ENCODE results near the gene E2F4. TPM values are rescaled to one million over a fixed set of nuclear protein-coding genes. Genes with fewer than 3 reads are reported as not detected.

The E2F4 gene
- total and polyA plus RNA-seq, 2 of the 13 experiments (the other 11 are each of a cell fraction or from before 2014, with no cell fraction given) = 84.8 to 91.2 TPM

DNA sequence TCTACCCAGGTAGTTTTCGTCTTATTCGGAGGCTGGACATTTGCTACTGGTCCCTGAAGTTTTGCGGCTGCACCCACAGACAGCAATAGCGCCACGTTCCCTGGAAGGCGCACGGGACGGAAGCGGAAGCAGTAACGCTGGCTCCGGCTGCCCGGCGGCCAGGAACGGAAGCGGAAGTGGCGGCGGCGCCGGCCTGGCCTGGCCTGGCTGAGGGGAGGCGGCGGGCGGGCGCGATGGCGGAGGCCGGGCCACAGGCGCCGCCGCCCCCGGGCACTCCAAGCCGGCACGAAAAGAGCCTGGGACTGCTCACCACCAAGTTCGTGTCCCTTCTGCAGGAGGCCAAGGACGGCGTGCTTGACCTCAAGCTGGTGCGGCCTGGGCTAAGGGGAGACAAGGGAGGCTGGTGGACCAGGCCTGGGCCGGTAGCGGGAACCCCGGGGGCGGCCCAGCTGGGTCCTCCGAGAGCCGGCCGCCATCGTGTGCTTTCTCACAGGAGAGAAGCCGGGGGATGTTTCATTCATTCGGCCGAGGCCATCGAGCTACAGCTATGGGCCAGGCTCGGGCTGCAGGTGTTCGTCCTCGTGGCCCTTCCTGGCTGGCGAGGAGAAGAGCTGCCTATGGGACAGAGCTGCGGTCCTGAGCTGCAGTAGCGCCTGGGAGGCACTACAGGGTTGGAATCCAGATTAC is at the start of gene E2F4 (continued):
- TF ChIP-seq FIP1L1 (IDR thresholded peaks at IDR 0.05; ENCODE audit: borderline replicate concordance, insufficient read depth, low read depth, low read length) (no peak), ISX (CRISPR knock-in tag; conservative IDR thresholded peaks at IDR 0.05) (peak; percentile 68; the same call in 1 of the 2 replicates), SMAD9 (CRISPR knock-in tag; IDR thresholded peaks at IDR 0.05) (0 out of 2 replicates have a peak, but pooled peaks have one; percentile 9), ZNF674 (CRISPR knock-in tag; IDR thresholded peaks at IDR 0.05; ENCODE audit: low read depth) (no peak), ZNF160 (CRISPR knock-in tag; IDR thresholded peaks at IDR 0.05) (peak; percentile 91), ZFP62 (CRISPR knock-in tag; IDR thresholded peaks at IDR 0.05) (no peak), RAD51 (IDR thresholded peaks at IDR 0.05; ENCODE audit: borderline replicate concordance) (no peak)
- TF ChIP-seq, protein P1, sequence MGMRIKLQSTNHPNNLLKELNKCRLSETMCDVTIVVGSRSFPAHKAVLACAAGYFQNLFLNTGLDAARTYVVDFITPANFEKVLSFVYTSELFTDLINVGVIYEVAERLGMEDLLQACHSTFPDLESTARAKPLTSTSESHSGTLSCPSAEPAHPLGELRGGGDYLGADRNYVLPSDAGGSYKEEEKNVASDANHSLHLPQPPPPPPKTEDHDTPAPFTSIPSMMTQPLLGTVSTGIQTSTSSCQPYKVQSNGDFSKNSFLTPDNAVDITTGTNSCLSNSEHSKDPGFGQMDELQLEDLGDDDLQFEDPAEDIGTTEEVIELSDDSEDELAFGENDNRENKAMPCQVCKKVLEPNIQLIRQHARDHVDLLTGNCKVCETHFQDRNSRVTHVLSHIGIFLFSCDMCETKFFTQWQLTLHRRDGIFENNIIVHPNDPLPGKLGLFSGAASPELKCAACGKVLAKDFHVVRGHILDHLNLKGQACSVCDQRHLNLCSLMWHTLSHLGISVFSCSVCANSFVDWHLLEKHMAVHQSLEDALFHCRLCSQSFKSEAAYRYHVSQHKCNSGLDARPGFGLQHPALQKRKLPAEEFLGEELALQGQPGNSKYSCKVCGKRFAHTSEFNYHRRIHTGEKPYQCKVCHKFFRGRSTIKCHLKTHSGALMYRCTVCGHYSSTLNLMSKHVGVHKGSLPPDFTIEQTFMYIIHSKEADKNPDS (CRISPR knock-in tag; IDR thresholded peaks at IDR 0.05) = no peak
- TF ChIP-seq, protein P2, sequence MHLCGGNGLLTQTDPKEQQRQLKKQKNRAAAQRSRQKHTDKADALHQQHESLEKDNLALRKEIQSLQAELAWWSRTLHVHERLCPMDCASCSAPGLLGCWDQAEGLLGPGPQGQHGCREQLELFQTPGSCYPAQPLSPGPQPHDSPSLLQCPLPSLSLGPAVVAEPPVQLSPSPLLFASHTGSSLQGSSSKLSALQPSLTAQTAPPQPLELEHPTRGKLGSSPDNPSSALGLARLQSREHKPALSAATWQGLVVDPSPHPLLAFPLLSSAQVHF (CRISPR knock-in tag; IDR thresholded peaks at IDR 0.05) = no peak
- TF ChIP-seq, protein P3, sequence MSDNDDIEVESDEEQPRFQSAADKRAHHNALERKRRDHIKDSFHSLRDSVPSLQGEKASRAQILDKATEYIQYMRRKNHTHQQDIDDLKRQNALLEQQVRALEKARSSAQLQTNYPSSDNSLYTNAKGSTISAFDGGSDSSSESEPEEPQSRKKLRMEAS (IDR thresholded peaks at IDR 0.05) = peak; percentile 63; the same call in 1 of the 2 replicates
